H1 (cell line): ENCODE measurements around the gene FRY. TPM values are rescaled to one million over a fixed set of nuclear protein-coding genes. Genes with fewer than 3 reads are reported as not detected.

Source experiments
- CTCF ChIA-PET: fragments of 300-600 bp; sonication (Branson Sonifier 250); formaldehyde crosslinking; loops from one replicate; lab custom pipeline; 2021; ENCODE audit not compliant: partially characterized antibody; lab: Charles Lee
- POLR2A ChIA-PET: fragments of 300-600 bp; sonication (Branson Sonifier 250); formaldehyde crosslinking; loops from one replicate; lab custom pipeline; 2021; ENCODE audit warnings: inconsistent platforms; ENCODE audit not compliant: partially characterized antibody; lab: Charles Lee
- DNase-seq, 2 experiments: peaks; one replicate each; pipeline versions ENCODE4 v3.0.0 to v3.0.0-alpha.2; 2010 to 2022; ENCODE audit warnings: low spot score in 2 of 2, low read depth in 1 of 2, mixed read lengths in 1 of 2
- FAIRE-seq: peaks from 2 replicates; lab custom pipeline; 2011; peaks lifted over from hg19 to GRCh38; lab: Jason Lieb, UNC
- H2AFZ ChIP-seq: 2 replicates; pipeline ENCODE4 v1.8.1; 2012; ENCODE audit warnings: low read length, inconsistent platforms
- H2AK5ac ChIP-seq: 2 replicates; pipeline ENCODE4 v1.6.1; 2013; ENCODE audit warnings: low read depth, low read length
- H2BK120ac ChIP-seq: replicated peaks from 2 replicates; pipeline ENCODE3; 2013; ENCODE audit warnings: low read depth, low read length, inconsistent platforms
- H2BK12ac ChIP-seq: 2 replicates; pipeline ENCODE4 v1.6.1; 2013; ENCODE audit warnings: low read depth, low read length
- H2BK15ac ChIP-seq: 2 replicates; pipeline ENCODE4 v1.6.1; 2013; ENCODE audit warnings: low read length
- H2BK20ac ChIP-seq: 2 replicates; pipeline ENCODE4 v1.6.1; 2013; ENCODE audit warnings: low read length
- H2BK5ac ChIP-seq: 2 replicates; pipeline ENCODE4 v1.6.1; 2013; ENCODE audit warnings: low read depth, low read length
- H3K14ac ChIP-seq: 2 replicates; pipeline ENCODE4 v1.6.1; 2013; ENCODE audit warnings: inconsistent platforms; ENCODE audit not compliant: insufficient read length
- H3K18ac ChIP-seq: 2 replicates; pipeline ENCODE4 v1.6.1; 2013; ENCODE audit warnings: low read length; ENCODE audit errors: extremely low read depth
- H3K23ac ChIP-seq: 2 replicates; pipeline ENCODE4 v1.6.1; 2013; ENCODE audit warnings: inconsistent platforms; ENCODE audit not compliant: insufficient read length
- H3K23me2 ChIP-seq: 2 replicates; pipeline ENCODE4 v1.6.1; 2013; ENCODE audit warnings: low read depth, low read length
- H3K27ac ChIP-seq: 2 replicates; pipeline ENCODE4 v1.6.1; 2011; ENCODE audit warnings: low read depth, low read length, inconsistent platforms
- H3K27me3 ChIP-seq, 4 experiments: replicated peaks in 1 of 4; 1 replicate in 1 of 4; 2 replicates in 3 of 4; pipeline versions ENCODE4 v1.6.1 to v1.8.1; 2011 to 2013; ENCODE audit warnings: low read length in 3 of 4, mild to moderate bottlenecking in 3 of 4, inconsistent platforms in 2 of 4, mixed read lengths in 2 of 4, moderate library complexity in 1 of 4; ENCODE audit not compliant: control insufficient read depth in 3 of 4, insufficient read depth in 3 of 4; ENCODE audit errors: extremely low read depth in 1 of 4
- H3K36me3 ChIP-seq, 4 experiments: 2 replicates each; pipeline versions ENCODE4 v1.6.1 to v1.8.1; 2011 to 2013; ENCODE audit warnings: mild to moderate bottlenecking in 4 of 4, low read length in 3 of 4, moderate library complexity in 2 of 4, control low read depth in 1 of 4, inconsistent platforms in 1 of 4; ENCODE audit not compliant: insufficient read depth in 4 of 4, control insufficient read depth in 2 of 4
- H3K4ac ChIP-seq: replicated peaks from 2 replicates; pipeline ENCODE3; 2013; ENCODE audit warnings: low read length, low read depth, mixed read lengths, inconsistent platforms; ENCODE audit not compliant: insufficient read length
- H3K4me1 ChIP-seq, 4 experiments: replicated peaks in 1 of 4; 1 replicate in 1 of 4; 2 replicates in 3 of 4; pipeline versions ENCODE4 v1.6.1 to v1.8.1; 2011 to 2013; ENCODE audit warnings: low read length in 3 of 4, inconsistent platforms in 2 of 4, mixed read lengths in 1 of 4; ENCODE audit not compliant: insufficient read depth in 4 of 4, control insufficient read depth in 3 of 4
- H3K4me2 ChIP-seq, 2 experiments: 2 replicates each; pipeline versions ENCODE4 v1.6.1 to v1.8.1; 2011 to 2013; ENCODE audit warnings: low read depth in 2 of 2, low read length in 2 of 2, control low read depth in 1 of 2, inconsistent platforms in 1 of 2, mild to moderate bottlenecking in 1 of 2; ENCODE audit not compliant: insufficient read depth in 1 of 2
- H3K4me3 ChIP-seq, 4 experiments: fragments of 200-600, 300-600 bp in 1 of 4; sonication (generic), shearing (Covaris generic), sonication (Bioruptor Twin) in 1 of 4; 2 replicates each; pipeline versions ENCODE4 v1.5.1 to v1.8.1; 2011 to 2016; ENCODE audit warnings: low read length in 4 of 4, low read depth in 3 of 4, control low read depth in 2 of 4, inconsistent platforms in 2 of 4, mild to moderate bottlenecking in 2 of 4, mixed read lengths in 1 of 4, moderate library complexity in 1 of 4; ENCODE audit not compliant: insufficient read depth in 2 of 4; ENCODE audit errors: extremely low read depth in 1 of 4
- H3K56ac ChIP-seq: replicated peaks from 2 replicates; pipeline ENCODE3; 2013; ENCODE audit warnings: low read depth, mild to moderate bottlenecking, mixed read lengths, low read length, inconsistent platforms; ENCODE audit not compliant: insufficient read length
- H3K79me1 ChIP-seq: 2 replicates; pipeline ENCODE4 v1.6.1; 2013; ENCODE audit warnings: low read depth, low read length, control low read depth
- H3K79me2 ChIP-seq, 2 experiments: 2 replicates each; pipeline versions ENCODE4 v1.6.1 to v1.8.1; 2012 to 2013; ENCODE audit warnings: low read length in 2 of 2, mild to moderate bottlenecking in 2 of 2, inconsistent platforms in 1 of 2; ENCODE audit not compliant: insufficient read depth in 2 of 2, control insufficient read depth in 1 of 2
- H3K9ac ChIP-seq, 4 experiments: replicated peaks in 1 of 4; 1 replicate in 1 of 4; 2 replicates in 3 of 4; pipeline versions ENCODE4 v1.6.1 to v1.8.1; 2011 to 2013; ENCODE audit warnings: low read depth in 3 of 4, low read length in 3 of 4, control low read depth in 2 of 4, mild to moderate bottlenecking in 2 of 4, moderate library complexity in 2 of 4, inconsistent platforms in 1 of 4; ENCODE audit errors: extremely low read depth in 1 of 4
- H3K9me3 ChIP-seq, 2 experiments: 2 replicates each; pipeline versions ENCODE4 v1.6.1 to v1.8.1; 2012 to 2013; ENCODE audit warnings: mild to moderate bottlenecking in 2 of 2, moderate library complexity in 2 of 2, control low read depth in 1 of 2, inconsistent platforms in 1 of 2, low read depth in 1 of 2, low read length in 1 of 2, mixed read lengths in 1 of 2; ENCODE audit not compliant: insufficient read depth in 2 of 2
- H4K20me1 ChIP-seq, 2 experiments: replicated peaks in 1 of 2; 2 replicates each; pipeline versions ENCODE3 to v1.8.1; 2011 to 2013; ENCODE audit warnings: inconsistent platforms in 2 of 2, low read length in 2 of 2, mild to moderate bottlenecking in 1 of 2; ENCODE audit not compliant: insufficient read depth in 2 of 2, control insufficient read depth in 1 of 2
- H4K5ac ChIP-seq: 2 replicates; pipeline ENCODE4 v1.6.1; 2013; ENCODE audit warnings: low read length, low read depth, mixed read lengths, inconsistent platforms; ENCODE audit not compliant: insufficient read length
- H4K8ac ChIP-seq: 2 replicates; pipeline ENCODE4 v1.8.0; 2013; ENCODE audit warnings: mild to moderate bottlenecking, moderate library complexity, low read length, inconsistent platforms; ENCODE audit not compliant: insufficient read depth; ENCODE audit errors: extremely low read depth
- H4K91ac ChIP-seq: replicated peaks from 2 replicates; pipeline ENCODE3; 2013; ENCODE audit warnings: low read length, mixed read lengths, inconsistent platforms; ENCODE audit not compliant: insufficient read length
- ATF2 ChIP-seq: IDR thresholded peaks from 2 replicates; pipeline ENCODE4 v1.6.1; 2012; ENCODE audit warnings: low read length, inconsistent platforms
- FOSL1 ChIP-seq: IDR thresholded peaks from 2 replicates; pipeline ENCODE4 v1.6.1; 2011; ENCODE audit warnings: mild to moderate bottlenecking, low read depth, low read length, moderate library complexity; ENCODE audit not compliant: insufficient read depth
- KDM1A ChIP-seq: fragments of 200-600, 300-600 bp; sonication (generic); IDR thresholded peaks from 2 replicates; pipeline ENCODE4 v1.7.1; 2016; ENCODE audit warnings: mild to moderate bottlenecking, low read length, borderline replicate concordance
- NRF1 ChIP-seq: IDR thresholded peaks from 2 replicates; pipeline ENCODE4 v1.6.1; 2011; ENCODE audit warnings: mild to moderate bottlenecking, low read depth, low read length, improper control_type of control experiment
- RNF2 ChIP-seq: fragments of 200-900, 300-1000 bp; sonication (generic); IDR thresholded peaks from 2 replicates; pipeline ENCODE4 v1.7.1; 2016; ENCODE audit warnings: borderline replicate concordance, low read depth, mild to moderate bottlenecking, antibody characterized with exemption, low read length; ENCODE audit not compliant: poor library complexity, severe bottlenecking; ENCODE audit errors: missing control alignments
- RXRA ChIP-seq: IDR thresholded peaks from 2 replicates; pipeline ENCODE4 v1.6.1; 2011; ENCODE audit warnings: low read depth, mild to moderate bottlenecking, low read length, moderate library complexity; ENCODE audit not compliant: insufficient read depth
- SIN3A ChIP-seq, 2 experiments: IDR thresholded peaks in 1 of 2; conservative IDR thresholded peaks in 1 of 2; 2 replicates each; pipeline ENCODE4 v1.6.1; 2011 to 2012; ENCODE audit warnings: low read length in 2 of 2, improper control_type of control experiment in 1 of 2, low read depth in 1 of 2, mild to moderate bottlenecking in 1 of 2
- SP1 ChIP-seq: IDR thresholded peaks from 2 replicates; pipeline ENCODE4 v1.6.1; 2011; ENCODE audit warnings: low read depth, low read length
- SP4 ChIP-seq: IDR thresholded peaks from 2 replicates; pipeline ENCODE4 v1.6.1; 2012; ENCODE audit warnings: low read length, inconsistent platforms
- SUZ12 ChIP-seq: fragments of 200-600 bp; sonication (generic); IDR thresholded peaks from 2 replicates; pipeline ENCODE4 v1.6.1; 2012; ENCODE audit warnings: mild to moderate bottlenecking, inconsistent platforms, low read length, moderate library complexity, mixed read lengths
- YY1 ChIP-seq: IDR thresholded peaks from 2 replicates; pipeline ENCODE4 v1.6.1; 2011; ENCODE audit warnings: low read depth, mild to moderate bottlenecking, low read length
- ZNF274 ChIP-seq: IDR thresholded peaks from 2 replicates; pipeline ENCODE4 v1.7.0; 2012; ENCODE audit warnings: low read length, borderline replicate concordance; ENCODE audit errors: extremely low read depth
- WGBS, 2 experiments: shearing (Covaris generic) in 1 of 2; methylation state at CpG; one replicate each; pipeline versions ENCODE4 v1.1.6 to v1.1.7; 2013 to 2015; ENCODE audit warnings: low lambda C conversion rate in 2 of 2, mixed read lengths in 2 of 2, inconsistent platforms in 1 of 2, low coverage in 1 of 2, missing lambda C conversion rate in 1 of 2; ENCODE audit not compliant: insufficient replicate concordance in 2 of 2, insufficient coverage in 1 of 2, insufficient read length in 1 of 2; ENCODE audit errors: extremely low coverage in 1 of 2, missing lambda C conversion rate in 1 of 2; 5-methylcytosine and 5-hydroxymethylcytosine counted together
- polyA plus RNA-seq, 7 experiments: library from polyadenylated mRNA; depleted of rRNA in 3 of 7; stranded (reverse) in 5 of 7; unstranded in 2 of 7; fragments of >200 nt in 5 of 7; fragments of 200-250 nt in 2 of 7; gene quantifications; 1 replicate in 5 of 7; 2 replicates in 1 of 7; 4 replicates in 1 of 7; pipeline versions ENCODE4 v1.2.1 to v1.2.3, GENCODE V29; 2011 to 2013; ENCODE audit warnings: missing spikeins in 2 of 7, mixed read lengths in 2 of 7
- total RNA-seq: library from RNA; stranded (reverse); fragmentation: NEBNext Ultra II Directional; extraction: Animal tissue kit (Norgen Biotek cat#: 25700); gene quantifications from 2 replicates; pipeline ENCODE4 v1.2.1, GENCODE V29; 2021

The FRY gene
- total and polyA plus RNA-seq, 2 of the 8 experiments (the other 6 are each of a cell fraction or from before 2014, with no cell fraction given), result 4.3 to 9.2 TPM

DNA sequence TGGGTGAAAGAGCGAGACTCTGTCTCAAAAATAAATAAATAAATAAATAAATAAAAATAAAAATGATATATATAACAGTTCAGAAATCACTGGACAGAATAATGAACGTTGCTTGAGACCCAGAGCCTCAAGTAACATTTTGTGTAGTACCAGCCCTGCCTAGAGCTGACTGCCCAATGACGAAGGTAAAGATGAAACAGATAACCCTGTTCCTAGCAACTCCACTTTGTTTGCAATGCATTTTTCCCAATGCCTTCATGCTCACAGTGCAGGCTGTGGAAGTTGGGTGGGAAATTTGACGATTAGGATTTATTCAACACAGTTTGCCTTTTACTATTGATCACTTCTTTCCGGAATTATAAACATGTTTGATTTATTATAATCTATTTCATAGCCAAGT, 22.2 kb upstream of the FRY start:
- Histone ChIP-seq H2BK120ac (no peak overlapping the region), H2BK15ac (no peak overlapping the region), H2BK12ac (no peak overlapping the region), H4K8ac (no peak overlapping the region), H3K4me2 (no peak overlapping the region), H3K14ac (no peak overlapping the region), H3K79me1 (no peaks in the 10 kb centered on the region), H2AFZ (no peak overlapping the region), H3K4ac (no peak overlapping the region), H3K23ac (no peak overlapping the region), H3K4me1 (no peaks in the 10 kb centered on the region; a peak in 1 of 7 replicates), H2AK5ac (no peak overlapping the region), H2BK5ac (no peak overlapping the region), H3K18ac (no peak overlapping the region), H4K5ac (no peak overlapping the region), H4K20me1 (no peaks in the 10 kb centered on the region), H2BK20ac (no peak overlapping the region), H3K4me3 (no peak overlapping the region), H3K9ac (no peak overlapping the region), H3K56ac (no peak overlapping the region), H3K23me2 (no peaks in the 10 kb centered on the region), H3K27me3 (no peaks in the 10 kb centered on the region), H3K9me3 (no peaks in the 10 kb centered on the region), H3K36me3 (no peaks in the 10 kb centered on the region), H3K79me2 (no peaks in the 10 kb centered on the region), H3K27ac (no peak overlapping the region), H4K91ac (no peak overlapping the region)
- ChIA-PET POLR2A (no interaction called here), CTCF (interaction anchor here (0.7 to 1.5 kb wide), 2 partner anchors 10 to 38 kb away, joined by 3 read pairs; no protein-coding TSS in a partner anchor)
- FAIRE-seq, result no peak
- WGBS, 2 experiments, result 85% methylated on average over 5 of the region's 5 CpGs; no CpG with 5 or more reads in 1 of the 2 experiments
- DNase-seq, result no peak
- TF ChIP-seq SP4, result no peak
- no peak for TF ChIP-seq FOSL1
- no peak for TF ChIP-seq KDM1A
- TF ChIP-seq SUZ12, result no peak
- TF ChIP-seq SIN3A (conservative IDR thresholded peaks at IDR 0.05 in 1 of 2, IDR thresholded peaks at IDR 0.05 in 1 of 2; ENCODE audit: low read depth in 1 of 2, low read length in 2 of 2), result no peak
- no peak for TF ChIP-seq ATF2
- TF ChIP-seq SP1, result no peak
- no peak for TF ChIP-seq RXRA
- TF ChIP-seq RNF2, result no peak
- TF ChIP-seq NRF1, result no peak
- no peak for TF ChIP-seq YY1
- no peak for TF ChIP-seq ZNF274
